ENCODE results near the gene SNRNP70. TPM values are rescaled to one million over a fixed set of nuclear protein-coding genes. Genes with fewer than 3 reads are reported as not detected.
A peak's percentile ranks its signal among the peaks of the same experiment; 100 is the strongest.
"Not testable (repeated sequence)": the region's sequence is repeated elsewhere in the genome, so short reads cannot be mapped to it uniquely, and the experiment has no call there.

The SNRNP70 gene
- polyA plus RNA-seq, 1 donor, result 259 TPM

DNA sequence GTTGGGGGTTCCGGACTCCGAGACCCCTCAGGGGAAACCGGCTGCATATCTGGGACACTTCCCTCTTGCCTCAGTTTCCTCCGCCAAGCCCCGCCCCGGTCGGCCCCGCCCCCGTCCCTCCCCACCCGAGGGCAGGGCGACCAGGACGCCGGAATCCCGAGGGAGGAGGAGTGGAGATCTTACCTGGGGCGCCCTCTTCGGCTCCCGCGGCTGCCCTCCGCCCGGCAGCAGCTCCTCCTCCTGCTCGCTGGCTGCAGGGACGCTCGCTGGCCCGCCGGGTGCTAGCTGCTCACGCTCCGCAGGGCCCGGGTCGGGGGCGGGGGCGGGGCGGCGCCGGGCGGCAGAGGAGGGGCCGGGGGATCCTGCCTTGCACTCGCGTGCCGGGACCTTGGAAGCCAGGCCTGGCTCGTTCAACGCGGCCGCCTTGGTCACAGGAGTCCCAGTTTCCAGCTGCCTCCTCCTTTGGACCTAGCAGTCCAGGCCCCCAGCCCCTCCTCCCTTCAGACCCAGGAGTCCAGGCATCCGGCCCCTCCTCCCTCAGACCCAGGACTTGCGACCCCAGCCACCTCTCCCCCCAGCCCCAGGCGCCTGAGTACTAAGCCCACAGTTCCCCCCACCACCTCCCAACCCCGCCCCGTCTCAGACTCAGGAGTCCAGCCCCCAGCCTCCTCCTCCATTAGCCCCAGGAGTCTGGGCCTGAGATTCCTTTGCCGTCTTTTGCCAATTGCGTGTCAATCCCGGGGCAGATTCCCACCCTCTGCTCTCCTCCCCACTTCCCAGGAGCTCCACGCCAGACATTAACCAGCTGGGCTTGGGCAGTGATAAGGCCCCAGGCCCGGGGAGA lies 20.3 kb upstream of the SNRNP70 start, which contains the start of gene NTF4:
TSS of gene NTF4 (minus strand) at position 51 of the 844 bp plus-strand sequence. CDS start 2,821 bp downstream, outside the sequence.
- DNase-seq, result no peak

DNA sequence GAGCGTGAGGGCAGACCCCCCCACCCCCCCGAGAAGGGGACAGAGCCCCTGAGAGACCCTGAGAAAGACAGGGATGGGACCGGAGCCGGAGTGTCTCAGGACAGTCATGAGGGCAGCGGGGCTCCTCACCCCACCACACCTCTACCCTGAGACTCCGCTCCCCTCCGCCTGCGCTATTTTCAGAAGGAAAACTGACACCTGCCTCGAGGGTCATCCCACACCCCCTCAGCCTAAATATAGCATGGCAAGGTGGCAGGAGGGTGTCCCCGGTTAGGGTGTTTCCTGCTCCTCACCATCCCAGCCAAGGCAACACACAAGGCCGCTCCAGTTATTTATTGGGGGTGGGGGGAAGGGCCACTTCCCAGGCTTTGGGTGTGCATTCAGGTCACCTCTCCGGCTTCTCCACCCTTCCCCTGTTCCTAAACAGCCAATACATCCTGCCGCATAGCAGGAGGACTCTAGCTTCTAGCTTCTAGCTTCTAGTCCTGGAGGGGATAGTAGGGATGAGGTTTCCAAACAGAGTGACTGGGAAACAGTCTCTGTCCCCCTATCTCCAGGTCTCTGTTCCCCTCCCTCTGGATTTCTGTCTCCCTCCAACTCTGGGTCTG lies 19.2 kb upstream of the SNRNP70 start:
- no peak for DNase-seq

DNA sequence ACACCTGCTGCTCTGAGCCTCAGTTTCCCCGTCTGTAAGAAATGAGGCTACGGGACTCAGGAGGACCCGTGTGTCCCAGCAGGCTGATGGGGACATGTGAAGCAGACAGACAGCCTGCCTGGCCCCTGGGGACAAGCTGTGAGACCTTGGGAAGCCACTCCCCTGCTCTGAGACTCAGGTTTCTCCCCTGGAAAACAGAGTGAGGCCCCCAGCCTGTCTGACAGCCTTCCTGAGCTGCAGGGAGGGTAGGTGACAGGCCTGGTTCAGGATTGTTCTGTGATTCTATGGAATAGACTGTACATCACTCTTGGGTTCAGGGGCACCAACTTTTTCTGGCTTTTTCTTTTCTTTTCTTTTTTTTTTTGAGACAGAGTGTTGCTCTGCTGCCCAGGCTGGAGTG lies 17.7 kb upstream of the SNRNP70 start:
- no peak for DNase-seq

DNA sequence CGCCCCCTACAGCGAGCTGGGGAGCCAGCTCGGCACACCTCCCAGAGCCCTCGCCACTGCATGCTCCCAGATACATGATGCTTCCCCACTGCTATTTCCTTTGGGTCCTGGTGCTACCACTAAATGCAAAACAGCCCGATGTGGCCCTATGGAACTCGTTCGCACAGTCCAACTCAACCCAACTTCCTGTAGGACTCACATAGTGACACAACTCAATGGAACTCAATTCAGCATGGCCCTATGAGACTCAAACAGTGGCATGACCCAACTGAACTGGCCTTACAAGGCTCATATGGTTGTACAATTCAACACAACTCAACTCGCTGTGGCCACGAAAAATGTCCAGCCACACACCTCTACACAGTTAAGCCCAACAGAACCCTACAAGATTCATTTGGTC lies 16.2 kb upstream of the SNRNP70 start:
- DNase-seq, result no peak

DNA sequence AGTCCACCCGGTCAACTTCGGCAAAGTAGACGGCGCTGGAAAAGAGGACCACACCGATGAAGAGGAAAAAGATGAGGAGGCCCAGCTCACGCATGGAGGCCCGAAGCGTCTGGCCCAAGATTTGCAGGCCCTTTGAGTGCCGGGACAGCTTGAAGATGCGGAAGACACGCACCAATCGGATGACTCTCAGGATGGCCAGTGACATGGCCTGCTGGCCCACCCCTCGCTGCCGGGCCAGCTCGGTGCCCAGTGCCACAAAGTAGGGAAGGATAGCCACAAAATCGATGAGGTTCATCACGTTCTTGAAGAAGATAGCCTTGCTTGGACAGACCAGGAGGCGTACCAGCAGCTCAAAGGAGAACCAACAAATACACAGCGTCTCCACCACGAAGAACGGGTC lies 14.8 kb upstream of the SNRNP70 start:
- DNase-seq, result no peak

DNA sequence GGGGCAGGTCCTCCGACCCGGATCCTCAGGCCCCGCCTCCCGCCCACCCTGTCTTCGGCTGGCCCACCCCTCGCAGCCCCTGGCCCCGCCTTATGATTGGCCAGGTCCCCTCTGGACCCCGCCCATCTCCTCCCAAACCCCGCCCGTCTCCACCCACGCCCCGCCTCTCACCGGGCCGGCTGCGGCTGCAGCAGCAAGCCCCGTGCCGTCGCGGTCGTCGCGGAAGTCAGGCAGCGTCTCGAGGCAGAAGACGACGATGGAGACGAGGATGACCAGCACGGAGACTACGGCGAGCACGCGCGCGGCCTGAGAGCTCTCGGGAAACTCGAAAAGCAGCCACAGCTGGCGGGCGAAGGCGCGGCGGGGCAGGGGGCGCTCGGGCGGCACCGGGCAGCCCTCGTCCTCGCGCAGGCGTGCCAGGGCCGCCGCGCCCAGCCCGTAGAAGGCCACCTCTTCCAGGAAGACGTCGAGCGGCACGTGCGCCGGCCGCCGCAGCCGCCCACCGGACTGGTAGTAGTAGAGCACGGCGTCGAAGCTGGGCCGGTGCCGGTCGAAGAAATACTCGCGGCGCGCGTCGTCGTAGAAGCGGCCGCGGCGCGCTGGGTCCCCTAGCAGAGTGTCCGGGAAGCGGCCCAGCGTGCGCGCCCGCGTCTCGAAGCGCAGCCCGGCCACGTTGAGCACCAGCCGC lies 13.2 kb upstream of the SNRNP70 start:
- no peak for DNase-seq

DNA sequence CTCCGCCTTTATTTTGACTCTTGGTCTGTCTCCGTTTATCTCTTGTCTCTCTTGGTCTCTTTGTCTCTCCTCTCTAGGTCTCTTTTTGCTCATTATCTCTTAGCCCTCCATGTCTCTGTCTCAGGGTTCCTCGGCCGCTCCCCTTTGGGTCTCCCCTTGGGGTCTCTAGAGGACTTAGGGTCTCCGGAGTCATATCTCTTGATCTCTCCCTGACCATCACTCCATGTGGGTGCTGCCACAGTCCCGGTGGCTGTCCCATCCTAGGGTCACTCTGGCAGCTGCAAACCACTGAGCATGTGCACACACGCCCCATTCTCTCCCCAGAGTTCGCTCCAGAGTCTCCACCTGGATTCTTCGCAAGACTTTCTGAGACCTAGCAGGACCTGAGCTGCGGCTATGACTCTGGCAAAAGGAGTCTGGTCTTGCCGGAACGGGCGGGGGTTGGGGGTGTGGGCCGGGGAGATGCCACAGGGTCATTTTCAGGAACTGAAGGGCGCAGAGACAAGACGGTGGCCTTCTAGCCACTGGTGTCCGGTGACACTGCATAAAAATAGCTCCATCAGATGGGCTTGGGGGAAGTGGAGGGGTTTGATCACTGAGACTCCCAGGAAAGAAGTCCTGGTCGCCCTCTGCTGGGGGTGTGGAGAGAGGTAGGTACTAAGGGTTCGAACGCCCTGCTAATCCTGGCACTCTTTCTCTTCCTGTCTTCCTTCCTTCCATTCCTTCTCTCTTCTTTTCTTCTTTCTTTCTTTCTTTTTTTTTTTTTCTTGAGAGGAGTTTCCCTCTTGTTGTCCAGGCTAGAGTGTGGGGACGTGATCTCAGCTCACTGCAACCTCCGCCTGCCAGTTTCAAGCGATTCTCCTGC lies 11.5 kb upstream of the SNRNP70 start:
- DNase-seq, result no peak

DNA sequence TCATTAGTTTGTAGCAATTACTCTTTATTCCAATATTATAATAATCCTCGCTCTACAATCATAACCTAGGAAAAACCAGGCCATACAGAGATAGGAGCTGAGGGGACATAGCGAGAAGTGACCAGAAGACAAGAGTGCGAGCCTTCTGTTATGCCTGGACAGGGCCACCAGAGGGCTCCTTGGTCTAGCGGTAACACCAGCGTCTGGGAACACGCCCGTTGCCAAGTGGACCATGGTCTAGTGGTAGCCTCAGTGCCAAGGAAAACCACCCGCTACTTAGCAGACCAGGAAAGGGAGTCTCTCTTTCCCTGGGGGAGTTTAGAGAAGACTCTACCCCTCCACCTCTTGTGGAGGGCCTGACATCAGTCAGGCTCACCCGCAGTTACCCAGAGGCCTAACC lies 10.4 kb upstream of the SNRNP70 start:
- DNase-seq, result not testable (repeated sequence)

DNA sequence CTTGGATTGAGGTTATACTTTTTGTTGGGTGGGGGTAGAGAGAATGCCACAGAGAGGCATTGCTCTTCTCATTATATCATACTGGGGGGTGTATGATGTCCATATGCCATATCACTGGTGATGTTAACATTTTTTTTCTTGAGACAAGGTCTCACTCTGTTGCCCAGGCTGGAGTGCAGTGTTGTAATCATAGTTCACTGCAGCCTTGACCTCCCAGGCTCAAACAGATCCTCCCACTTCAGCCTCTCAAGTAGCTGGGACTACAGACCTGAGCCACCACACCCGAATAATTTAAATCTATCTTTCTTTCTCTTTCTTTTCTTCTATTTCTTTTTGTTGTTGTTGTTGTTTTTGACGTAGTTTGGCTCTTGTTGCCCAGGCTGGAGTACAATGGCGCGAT lies 4.9 kb upstream of the SNRNP70 start:
- DNase-seq, result no peak

DNA sequence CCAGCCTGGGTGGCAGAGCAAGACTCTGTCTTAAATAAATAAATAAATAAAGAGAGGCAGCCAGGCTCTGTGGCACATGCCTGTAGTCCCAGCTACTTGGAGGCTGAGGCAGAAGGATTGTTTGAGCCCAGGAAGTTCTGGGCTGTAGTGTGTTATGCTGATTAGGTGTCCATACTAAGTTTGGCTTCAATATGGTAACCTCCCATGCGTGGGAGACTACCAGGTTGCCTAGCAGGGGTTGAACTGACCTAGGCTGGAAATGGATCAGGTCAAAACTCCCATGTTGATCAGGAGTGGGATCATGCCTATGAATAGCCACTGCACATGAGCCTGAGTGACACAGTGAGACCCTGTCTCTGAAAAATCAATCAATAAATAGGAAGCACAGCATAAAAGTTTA lies 4.0 kb upstream of the SNRNP70 start:
- no peak for DNase-seq

DNA sequence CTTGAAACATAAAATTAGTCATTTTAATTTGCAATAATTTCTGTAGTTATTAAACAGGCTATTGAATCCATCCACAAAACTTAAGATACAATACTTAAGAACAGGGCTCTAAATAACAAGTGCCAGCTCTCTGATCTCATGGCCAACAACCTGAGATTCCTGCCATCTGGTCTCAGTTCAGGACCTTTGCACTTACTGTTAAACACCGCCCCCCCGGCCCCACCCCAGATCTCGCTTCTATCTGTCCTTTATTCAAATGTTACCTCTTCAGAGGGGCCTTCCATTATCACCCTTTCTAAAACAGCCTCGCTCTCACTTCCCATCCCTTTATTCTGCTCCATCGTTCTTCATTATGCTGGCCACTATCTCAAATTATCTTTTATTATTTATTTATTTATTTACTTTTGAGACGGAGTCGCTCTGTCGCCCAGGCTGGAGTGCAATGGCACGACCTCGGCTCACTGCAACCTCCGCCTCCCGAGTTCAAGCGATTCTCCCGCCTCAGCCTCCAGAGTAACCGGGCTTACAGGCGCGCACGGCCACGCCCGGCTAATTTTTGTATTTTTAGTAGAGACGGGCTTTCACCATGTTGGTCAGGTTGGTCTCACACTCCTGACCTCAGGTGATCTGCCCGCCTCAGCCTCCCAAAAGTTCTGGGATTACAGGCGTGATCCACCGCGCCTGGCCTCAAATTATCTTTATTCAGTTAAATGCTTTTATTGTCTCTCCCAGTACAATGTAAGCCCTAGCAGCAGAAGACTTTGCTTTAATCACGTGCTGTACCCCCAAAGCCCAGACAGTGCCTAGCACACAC lies 838 bp upstream of the SNRNP70 start:
- DNase-seq, result no peak

DNA sequence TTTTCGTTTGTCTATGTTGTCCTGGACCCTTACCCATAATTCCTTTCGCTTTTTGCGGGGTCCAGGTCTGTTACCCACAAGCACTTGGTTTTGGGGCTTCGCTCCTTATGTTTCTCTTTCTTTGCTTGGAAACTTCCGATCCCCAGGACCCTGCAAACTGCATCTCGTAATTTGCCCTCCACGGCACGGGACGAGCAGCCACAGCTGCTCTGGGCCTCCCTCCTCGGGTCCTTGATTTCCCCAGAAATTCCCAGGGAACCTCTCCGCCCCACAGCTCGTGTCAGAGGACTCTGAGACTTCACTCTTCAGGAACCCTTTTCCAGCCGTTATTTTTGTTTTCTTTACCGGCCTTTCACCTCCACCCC lies 599 bp downstream of the SNRNP70 start:
- no peak for DNase-seq

DNA sequence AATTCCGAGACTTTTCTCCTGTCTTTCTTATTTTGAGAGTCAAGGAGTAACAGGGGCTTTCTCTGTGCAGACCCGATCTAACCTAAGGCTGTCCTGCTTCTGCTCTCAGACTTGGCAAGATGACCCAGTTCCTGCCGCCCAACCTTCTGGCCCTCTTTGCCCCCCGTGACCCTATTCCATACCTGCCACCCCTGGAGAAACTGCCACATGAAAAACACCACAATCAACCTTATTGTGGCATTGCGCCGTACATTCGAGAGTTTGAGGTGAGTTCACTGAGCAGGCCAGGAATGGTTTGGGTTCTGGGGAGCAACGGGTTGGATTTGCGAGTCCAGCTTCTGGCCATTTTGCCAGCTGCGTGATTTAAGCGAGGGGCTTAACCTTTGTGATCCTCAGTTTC lies 1.0 kb downstream of the SNRNP70 start:
- no peak for DNase-seq

DNA sequence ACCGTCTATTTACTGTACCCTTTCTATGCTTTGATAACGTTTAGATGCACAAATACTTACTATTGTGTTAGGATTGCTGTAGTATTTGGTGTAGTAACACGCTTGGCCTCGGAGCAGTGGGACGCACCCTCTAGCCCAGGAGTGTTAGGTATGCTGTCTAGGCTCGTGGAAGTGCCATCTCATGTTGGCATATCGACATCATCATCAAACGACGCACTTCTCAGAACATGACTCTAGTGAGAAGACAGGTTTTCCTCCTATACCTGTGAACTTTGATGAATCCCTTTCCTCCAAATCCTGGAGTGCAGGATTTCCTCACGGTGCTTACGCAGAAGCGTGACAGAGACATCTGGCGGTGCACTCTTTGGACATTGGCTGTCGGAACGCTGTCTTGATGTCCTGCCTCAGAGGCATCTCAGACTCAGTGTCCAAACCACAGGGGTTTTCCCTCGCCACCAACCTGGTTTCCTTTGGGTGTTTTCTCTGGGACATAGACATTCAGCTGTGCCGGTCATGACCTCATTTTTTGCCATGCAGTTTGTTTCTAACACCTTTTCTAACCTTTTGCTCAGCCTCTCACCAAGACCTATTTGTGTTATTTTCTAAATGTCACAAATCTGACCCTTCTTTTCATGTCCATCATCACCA lies 6.3 kb downstream of the SNRNP70 start:
- no peak for DNase-seq

DNA sequence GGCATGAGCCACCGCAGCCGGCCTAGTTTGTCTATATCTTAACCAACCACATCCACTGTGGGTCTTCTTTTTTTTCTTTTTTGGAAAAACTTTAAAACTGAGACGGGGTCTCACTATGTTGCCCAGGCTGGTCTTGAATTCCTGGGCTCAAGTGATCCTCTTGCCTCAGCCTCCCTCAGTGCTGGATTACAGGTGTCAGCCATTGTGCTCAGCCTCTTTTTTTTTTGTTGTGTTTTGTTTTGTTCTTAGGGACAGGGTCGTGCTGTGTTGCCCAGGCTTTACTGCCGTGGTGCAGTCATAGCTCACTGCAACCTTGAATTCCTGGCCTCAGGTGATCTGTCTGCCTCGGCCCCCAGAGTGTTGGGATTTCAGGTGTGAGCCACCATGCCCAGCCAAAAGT lies 7.4 kb downstream of the SNRNP70 start:
- DNase-seq, result no peak

DNA sequence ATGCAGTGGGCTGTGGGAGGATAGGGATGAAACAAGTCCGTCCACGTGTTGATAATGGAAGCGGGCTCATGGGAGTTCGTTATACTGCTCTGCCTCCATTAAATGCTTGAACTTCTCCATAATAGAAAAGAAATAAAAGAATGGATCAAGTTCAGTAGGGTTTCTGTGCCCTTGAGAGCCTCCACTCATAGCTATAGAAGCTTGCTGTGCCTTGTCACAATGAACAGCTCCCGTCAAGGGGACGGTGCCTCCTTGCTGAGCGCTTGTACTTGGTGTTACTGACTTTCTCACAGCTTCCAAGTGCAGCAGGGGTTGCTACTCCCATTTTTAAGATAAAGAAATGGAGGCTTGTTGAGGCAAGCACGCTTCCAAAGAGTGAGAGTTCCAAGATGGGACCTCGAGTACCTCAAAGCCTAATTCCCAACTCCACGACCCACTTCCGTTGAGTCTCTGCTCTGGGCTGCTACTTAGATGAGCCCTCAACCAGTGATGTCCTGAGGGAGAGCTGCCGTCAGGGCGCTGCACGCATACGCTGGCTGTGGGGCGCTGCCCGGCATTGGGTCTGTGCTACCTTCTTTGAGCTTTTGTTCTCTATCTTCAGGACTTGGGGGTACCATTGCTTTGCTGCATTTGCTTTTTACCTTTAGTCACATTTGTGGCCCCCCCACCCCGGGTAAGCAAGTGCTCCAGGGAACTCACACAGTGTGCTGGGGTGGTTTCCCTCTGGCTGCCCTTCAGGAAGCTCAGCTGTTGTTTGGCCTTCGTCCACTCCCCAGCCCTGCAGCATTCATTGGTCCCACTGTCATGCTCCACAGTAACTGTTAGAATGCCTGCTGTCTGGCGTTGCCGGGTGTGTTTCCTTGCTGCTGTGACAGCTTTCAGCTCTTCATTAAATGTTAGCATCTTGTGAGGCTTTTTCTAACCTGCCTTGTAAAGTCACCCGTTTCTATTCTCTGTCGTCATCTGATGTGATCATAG lies 9.5 kb downstream of the SNRNP70 start:
- no peak for DNase-seq

DNA sequence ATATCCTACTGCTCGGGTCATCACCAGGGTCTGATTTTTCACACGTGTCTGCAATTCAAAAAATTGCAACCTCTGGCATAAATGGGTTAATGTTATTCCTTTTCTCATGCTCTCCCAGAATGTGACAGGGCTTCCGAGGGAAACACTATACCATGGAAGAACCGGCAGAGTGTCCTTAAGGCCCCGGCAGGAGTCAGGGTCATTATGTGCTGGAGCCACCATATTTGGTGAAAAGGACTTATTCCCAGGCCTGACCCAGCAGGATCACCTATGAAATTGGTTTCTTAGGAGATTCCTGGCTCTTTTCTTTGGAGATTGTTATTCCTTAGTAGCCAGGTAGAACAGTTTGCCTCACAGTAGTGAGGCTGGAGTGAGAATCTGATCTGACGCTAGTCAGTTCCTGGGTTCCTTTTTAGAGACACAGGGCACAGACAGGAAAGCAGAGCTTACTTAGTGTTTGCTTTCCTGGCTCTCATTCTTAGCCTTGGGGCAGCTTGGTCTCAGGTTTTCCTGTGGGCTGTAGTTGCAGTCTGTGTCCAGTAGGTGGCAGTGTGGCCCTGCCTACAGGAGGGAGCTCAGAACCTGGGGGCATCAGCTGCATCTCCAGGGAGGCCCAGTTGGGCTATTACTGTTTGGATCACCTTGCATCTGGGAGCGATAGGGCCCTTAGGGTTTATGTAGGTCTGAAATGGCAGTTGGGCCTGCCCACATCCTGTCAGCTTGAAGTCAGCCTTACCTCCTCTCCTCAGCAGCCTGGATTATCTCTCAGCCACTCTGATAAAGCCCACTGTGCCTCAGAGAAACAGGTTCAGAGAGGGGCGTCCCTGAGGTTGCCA lies 12.4 kb downstream of the SNRNP70 start:
- DNase-seq, result peak; percentile 69

DNA sequence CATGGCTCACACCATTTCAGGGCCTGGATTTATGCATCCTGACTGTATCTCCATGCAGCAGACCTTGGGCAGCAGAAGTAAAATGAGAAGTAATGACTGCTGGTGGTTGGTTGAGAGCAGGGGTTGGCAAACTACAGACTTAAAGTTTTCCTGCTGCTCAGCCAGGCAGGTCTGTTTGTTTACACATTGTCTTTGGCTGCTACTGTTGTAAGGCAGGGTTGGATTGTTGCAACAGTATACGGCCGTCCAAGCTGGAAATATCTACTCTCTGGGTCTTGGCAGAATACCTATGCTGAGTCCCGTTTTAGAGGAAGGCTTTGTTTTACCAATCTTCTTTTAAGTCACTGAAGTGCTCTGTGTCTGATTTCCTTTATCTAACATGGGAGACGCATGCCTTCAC lies 13.5 kb downstream of the SNRNP70 start:
- DNase-seq, result no peak

DNA sequence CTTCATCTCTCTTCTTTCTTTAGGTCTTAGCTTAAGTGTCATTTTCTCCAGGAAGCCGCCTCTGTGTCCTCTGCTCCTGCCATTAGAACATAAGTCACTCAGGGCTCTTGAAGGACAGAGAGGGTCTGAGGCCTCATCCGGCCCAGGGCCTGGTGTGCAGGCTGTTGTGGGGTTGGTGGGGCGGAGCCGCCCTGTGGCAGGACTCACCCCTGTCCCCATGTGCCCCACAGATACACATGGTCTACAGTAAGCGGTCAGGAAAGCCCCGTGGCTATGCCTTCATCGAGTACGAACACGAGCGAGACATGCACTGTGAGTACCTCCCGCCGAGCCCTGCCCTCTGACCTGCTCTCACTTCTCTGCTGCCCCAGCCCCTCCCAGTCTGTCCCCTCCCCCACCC lies 15.9 kb downstream of the SNRNP70 start:
- no peak for DNase-seq

All from hindlimb muscle (tissue), 1 donor.